ENCODE data around the gene ASB2. TPM values are rescaled to one million over a fixed set of nuclear protein-coding genes. Genes with fewer than 3 reads are reported as not detected.
A peak's percentile ranks its signal among the peaks of the same experiment; 100 is the strongest.

ASB2 gene
- total RNA-seq, 2 donors from 2014 or later, result 47.2 to 48.3 TPM

- H3K4me1 ChIP-seq (ENCODE audit: control insufficient read depth in 1 of 2, low read depth in 2 of 2), result peaks cover 19 to 52% of the 10 kb centered on the region in 2 donors
- no peak for TF ChIP-seq CTCF (IDR thresholded peaks at IDR 0.05)
- peak overlapping the region in 1 of 2 donors; percentile 26 for H3K27ac ChIP-seq
- H3K9me3 ChIP-seq, result no peaks in the 10 kb centered on the region
- H3K4me3 ChIP-seq, result no peak overlapping the region
- ATAC-seq (ENCODE audit: insufficient number of reproducible peaks, low FRiP score, low read depth) (no peak), DNase-seq (ENCODE audit: low spot score) (no peak)
- no peaks in the 10 kb centered on the region for H3K27me3 ChIP-seq (replicated peaks; ENCODE audit: insufficient read depth)
- peaks cover 42% of the 10 kb centered on the region for H3K36me3 ChIP-seq
These were observed 22.4 kb downstream of the ASB2 start for GRCh38 chr14:93953739-93954515.

GRCh38 chr14:93953263-93953662, 23.1 kb downstream of the ASB2 start:
- ATAC-seq (ENCODE audit: insufficient number of reproducible peaks, low FRiP score, low read depth), result no peak
- Histone ChIP-seq H3K36me3 (peaks cover 49% of the 10 kb centered on the region), H3K4me1 (ENCODE audit: control insufficient read depth in 1 of 2, low read depth in 2 of 2) (peaks cover 17 to 45% of the 10 kb centered on the region in 2 donors), H3K4me3 (no peak overlapping the region), H3K27ac (peak overlapping the region in 1 of 2 donors; percentile 26), H3K9me3 (no peaks in the 10 kb centered on the region), H3K27me3 (replicated peaks; ENCODE audit: insufficient read depth) (no peaks in the 10 kb centered on the region)
- no peak for DNase-seq (ENCODE audit: low spot score)
- TF ChIP-seq CTCF (IDR thresholded peaks at IDR 0.05), result no peak

- TF ChIP-seq CTCF (IDR thresholded peaks at IDR 0.05), result no peak
- no peaks in the 10 kb centered on the region for H3K27me3 ChIP-seq (replicated peaks; ENCODE audit: insufficient read depth)
- no peak overlapping the region for H3K4me3 ChIP-seq
- peaks cover 17 to 41% of the 10 kb centered on the region in 2 donors for H3K4me1 ChIP-seq (ENCODE audit: control insufficient read depth in 1 of 2, low read depth in 2 of 2)
- no peaks in the 10 kb centered on the region for H3K9me3 ChIP-seq
- peaks cover 53% of the 10 kb centered on the region for H3K36me3 ChIP-seq
- no peak for DNase-seq (ENCODE audit: low spot score)
- H3K27ac ChIP-seq, result no peak overlapping the region
- ATAC-seq (ENCODE audit: insufficient number of reproducible peaks, low FRiP score, low read depth), result no peak
These were observed 23.5 kb downstream of the ASB2 start for GRCh38 chr14:93952829-93953228.

GRCh38 chr14:93951635-93952540, 24.5 kb downstream of the ASB2 start:
- H3K36me3 ChIP-seq, result peaks cover 60% of the 10 kb centered on the region
- H3K27ac ChIP-seq, result peak overlapping the region in 1 of 2 donors; percentile 16
- H3K4me3 ChIP-seq, result no peak overlapping the region
- TF ChIP-seq CTCF (IDR thresholded peaks at IDR 0.05), result no peak
- H3K4me1 ChIP-seq (ENCODE audit: control insufficient read depth in 1 of 2, low read depth in 2 of 2), result peaks cover 11 to 32% of the 10 kb centered on the region in 2 donors
- no peaks in the 10 kb centered on the region for H3K9me3 ChIP-seq
- ATAC-seq (ENCODE audit: insufficient number of reproducible peaks, low FRiP score, low read depth) (no peak), DNase-seq (ENCODE audit: low spot score) (no peak)
- no peaks in the 10 kb centered on the region for H3K27me3 ChIP-seq (replicated peaks; ENCODE audit: insufficient read depth)

Measured in thoracic aorta (tissue), 2 donors.